OCI-LY1 (cell line): ENCODE results near the gene CLSTN2.

ENCODE experiments used
- EZH2 ChIP-seq: fragments of 200-600 bp; sonication (generic), shearing (Covaris generic); IDR thresholded peaks from 2 replicates; pipeline ENCODE4 v1.8.0; 2017; ENCODE audit warnings: borderline replicate concordance, mixed run types, mild to moderate bottlenecking, antibody characterized with exemption, low read length, moderate library complexity, mixed read lengths
- TF ChIP-seq, protein P1 (sequence below): fragments of 200-600 bp; sonication (generic), shearing (Covaris generic); IDR thresholded peaks from 2 replicates; pipeline ENCODE4 v1.5.1; 2017; ENCODE audit warnings: mild to moderate bottlenecking, antibody characterized with exemption, low read length, moderate library complexity, mixed read lengths

GRCh38 chr3:140522653-140523380, 587.8 kb downstream of the CLSTN2 start:
- TF ChIP-seq, protein P1, sequence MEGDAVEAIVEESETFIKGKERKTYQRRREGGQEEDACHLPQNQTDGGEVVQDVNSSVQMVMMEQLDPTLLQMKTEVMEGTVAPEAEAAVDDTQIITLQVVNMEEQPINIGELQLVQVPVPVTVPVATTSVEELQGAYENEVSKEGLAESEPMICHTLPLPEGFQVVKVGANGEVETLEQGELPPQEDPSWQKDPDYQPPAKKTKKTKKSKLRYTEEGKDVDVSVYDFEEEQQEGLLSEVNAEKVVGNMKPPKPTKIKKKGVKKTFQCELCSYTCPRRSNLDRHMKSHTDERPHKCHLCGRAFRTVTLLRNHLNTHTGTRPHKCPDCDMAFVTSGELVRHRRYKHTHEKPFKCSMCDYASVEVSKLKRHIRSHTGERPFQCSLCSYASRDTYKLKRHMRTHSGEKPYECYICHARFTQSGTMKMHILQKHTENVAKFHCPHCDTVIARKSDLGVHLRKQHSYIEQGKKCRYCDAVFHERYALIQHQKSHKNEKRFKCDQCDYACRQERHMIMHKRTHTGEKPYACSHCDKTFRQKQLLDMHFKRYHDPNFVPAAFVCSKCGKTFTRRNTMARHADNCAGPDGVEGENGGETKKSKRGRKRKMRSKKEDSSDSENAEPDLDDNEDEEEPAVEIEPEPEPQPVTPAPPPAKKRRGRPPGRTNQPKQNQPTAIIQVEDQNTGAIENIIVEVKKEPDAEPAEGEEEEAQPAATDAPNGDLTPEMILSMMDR = no peak
- TF ChIP-seq EZH2 = no peak
